ENCODE data around the gene CDK4.

DNA sequence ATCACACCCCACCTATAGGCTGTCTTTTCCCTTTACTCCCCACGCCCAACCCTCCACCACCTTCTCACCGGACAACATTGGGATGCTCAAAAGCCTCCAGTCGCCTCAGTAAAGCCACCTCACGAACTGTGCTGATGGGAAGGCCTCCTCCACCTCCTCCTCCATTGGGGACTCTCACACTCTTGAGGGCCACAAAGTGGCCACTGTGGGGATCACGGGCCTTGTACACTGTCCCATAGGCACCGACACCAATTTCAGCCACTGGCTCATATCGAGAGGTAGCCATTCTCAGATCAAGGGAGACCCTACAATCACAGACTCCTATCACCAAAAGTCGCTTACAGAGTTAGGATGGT is 700 bp downstream of the CDK4 start:
- TF ChIP-seq CTCF (IDR thresholded peaks at IDR 0.05; ENCODE audit: low read depth, low read length, missing input control) (no peak), JUND (IDR thresholded peaks at IDR 0.05) (no peak), REST (IDR thresholded peaks at IDR 0.05) (no peak), GABPA (IDR thresholded peaks at IDR 0.05 in 1 of 2, conservative IDR thresholded peaks at IDR 0.05 in 1 of 2) (no peak), RAD21 (IDR thresholded peaks at IDR 0.05) (no peak), ATF3 (IDR thresholded peaks at IDR 0.05) (no peak), TAF1 (conservative IDR thresholded peaks at IDR 0.05) (no peak), YY1 (IDR thresholded peaks at IDR 0.05) (no peak), FOXA1 (IDR thresholded peaks at IDR 0.05) (no peak), RXRA (IDR thresholded peaks at IDR 0.05) (no peak), EGR1 (IDR thresholded peaks at IDR 0.05; ENCODE audit: low read depth in 2 of 2) (no peak), MAX (IDR thresholded peaks at IDR 0.05) (no peak), FOXA2 (IDR thresholded peaks at IDR 0.05) (no peak)
- TF ChIP-seq, protein P1, sequence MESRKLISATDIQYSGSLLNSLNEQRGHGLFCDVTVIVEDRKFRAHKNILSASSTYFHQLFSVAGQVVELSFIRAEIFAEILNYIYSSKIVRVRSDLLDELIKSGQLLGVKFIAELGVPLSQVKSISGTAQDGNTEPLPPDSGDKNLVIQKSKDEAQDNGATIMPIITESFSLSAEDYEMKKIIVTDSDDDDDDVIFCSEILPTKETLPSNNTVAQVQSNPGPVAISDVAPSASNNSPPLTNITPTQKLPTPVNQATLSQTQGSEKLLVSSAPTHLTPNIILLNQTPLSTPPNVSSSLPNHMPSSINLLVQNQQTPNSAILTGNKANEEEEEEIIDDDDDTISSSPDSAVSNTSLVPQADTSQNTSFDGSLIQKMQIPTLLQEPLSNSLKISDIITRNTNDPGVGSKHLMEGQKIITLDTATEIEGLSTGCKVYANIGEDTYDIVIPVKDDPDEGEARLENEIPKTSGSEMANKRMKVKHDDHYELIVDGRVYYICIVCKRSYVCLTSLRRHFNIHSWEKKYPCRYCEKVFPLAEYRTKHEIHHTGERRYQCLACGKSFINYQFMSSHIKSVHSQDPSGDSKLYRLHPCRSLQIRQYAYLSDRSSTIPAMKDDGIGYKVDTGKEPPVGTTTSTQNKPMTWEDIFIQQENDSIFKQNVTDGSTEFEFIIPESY (IDR thresholded peaks at IDR 0.05): no peak
